ENCODE results near the gene TEX10.
A peak's percentile ranks its signal among the peaks of the same experiment; 100 is the strongest.

TEX10 gene

GRCh38 chr9:100364013-100364412 lies 11.3 kb upstream of the TEX10 start:
- H3K27ac ChIP-seq = no peak overlapping the region
- TF ChIP-seq, protein P1, sequence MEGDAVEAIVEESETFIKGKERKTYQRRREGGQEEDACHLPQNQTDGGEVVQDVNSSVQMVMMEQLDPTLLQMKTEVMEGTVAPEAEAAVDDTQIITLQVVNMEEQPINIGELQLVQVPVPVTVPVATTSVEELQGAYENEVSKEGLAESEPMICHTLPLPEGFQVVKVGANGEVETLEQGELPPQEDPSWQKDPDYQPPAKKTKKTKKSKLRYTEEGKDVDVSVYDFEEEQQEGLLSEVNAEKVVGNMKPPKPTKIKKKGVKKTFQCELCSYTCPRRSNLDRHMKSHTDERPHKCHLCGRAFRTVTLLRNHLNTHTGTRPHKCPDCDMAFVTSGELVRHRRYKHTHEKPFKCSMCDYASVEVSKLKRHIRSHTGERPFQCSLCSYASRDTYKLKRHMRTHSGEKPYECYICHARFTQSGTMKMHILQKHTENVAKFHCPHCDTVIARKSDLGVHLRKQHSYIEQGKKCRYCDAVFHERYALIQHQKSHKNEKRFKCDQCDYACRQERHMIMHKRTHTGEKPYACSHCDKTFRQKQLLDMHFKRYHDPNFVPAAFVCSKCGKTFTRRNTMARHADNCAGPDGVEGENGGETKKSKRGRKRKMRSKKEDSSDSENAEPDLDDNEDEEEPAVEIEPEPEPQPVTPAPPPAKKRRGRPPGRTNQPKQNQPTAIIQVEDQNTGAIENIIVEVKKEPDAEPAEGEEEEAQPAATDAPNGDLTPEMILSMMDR (conservative IDR thresholded peaks at IDR 0.05) = no peak
- no peak for TF ChIP-seq ZFX (IDR thresholded peaks at IDR 0.05)

GRCh38 chr9:100359057-100359456 lies 6.3 kb upstream of the TEX10 start:
- TF ChIP-seq, protein P1 (conservative IDR thresholded peaks at IDR 0.05) = no peak
- no peak for TF ChIP-seq ZFX (IDR thresholded peaks at IDR 0.05)
- H3K27ac ChIP-seq = no peak overlapping the region

DNA sequence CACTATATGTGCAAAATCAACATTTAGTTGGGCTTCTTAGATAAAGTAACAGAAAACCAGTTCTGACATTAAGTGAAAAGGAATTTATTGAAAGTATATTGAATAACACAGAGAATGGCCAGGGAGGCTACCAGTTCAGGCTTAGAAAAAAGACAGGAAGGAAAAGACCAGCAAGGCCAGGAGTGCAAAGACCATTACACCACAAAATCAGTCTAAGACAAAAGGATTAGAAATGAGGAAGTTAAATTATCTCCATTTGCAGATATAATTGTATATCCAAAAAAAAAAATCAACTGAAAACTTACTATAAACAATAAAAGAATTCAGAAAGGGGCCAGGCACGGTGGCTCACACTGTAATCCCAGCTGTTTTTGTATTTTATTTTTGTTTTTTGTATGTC lies 4.8 kb upstream of the TEX10 start:
- TF ChIP-seq, protein P1 (conservative IDR thresholded peaks at IDR 0.05) = no peak
- no peak for TF ChIP-seq ZFX (IDR thresholded peaks at IDR 0.05)
- no peak overlapping the region for H3K27ac ChIP-seq

DNA sequence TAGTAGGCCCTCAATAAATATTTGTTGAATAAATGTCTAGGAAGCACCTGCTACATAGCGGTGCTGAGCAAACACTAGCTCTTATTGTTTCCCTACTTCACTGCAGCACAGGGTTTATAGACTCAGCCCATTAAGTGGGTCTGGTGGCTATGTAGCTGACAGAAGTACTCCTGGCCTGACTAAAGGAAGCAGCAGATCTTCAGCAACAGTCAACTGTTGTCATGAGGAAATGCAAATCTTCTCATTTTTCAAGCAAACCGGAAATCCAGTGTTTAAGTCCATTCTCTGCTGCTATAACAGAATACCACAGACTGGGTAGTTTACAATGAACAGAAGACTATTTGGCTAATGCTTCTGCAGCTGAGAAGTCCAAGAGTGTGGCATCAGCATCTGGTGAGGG lies 2.8 kb upstream of the TEX10 start:
- no peak overlapping the region for H3K27ac ChIP-seq
- no peak for TF ChIP-seq ZFX (IDR thresholded peaks at IDR 0.05)
- TF ChIP-seq, protein P1 (conservative IDR thresholded peaks at IDR 0.05) = no peak

DNA sequence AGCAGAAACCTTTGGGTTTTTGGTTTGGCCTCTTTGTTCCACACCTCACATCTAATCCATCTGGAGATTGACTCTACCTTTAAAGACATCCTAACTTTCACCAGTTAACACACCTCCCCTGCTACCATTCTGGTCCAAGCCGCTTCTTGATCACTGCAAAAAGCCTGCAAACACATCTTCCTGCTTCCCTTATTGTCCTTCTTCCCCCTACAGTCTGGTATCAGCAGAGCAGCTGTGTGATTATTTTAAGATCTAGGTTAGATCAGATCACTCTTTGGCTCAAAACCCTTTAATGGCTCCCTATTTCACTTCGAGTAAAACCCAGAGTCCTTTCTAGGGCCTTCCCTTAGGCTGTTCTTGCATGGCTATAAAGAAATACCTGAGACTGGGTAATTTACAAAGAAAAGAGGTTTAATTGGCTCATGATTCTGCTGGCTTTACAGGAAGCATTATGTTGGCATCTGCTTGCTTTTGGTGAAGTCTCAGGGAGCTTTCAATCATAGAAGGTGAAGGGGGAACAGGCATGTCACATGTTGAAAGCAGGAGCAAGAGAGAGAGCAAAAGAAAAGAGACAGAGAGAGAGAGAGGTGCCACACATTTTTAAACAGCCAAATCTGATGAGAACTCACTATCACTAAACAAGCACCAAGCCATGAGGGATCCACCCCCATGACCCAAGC lies 1.5 kb upstream of the TEX10 start:
- H3K27ac ChIP-seq = no peak overlapping the region
- TF ChIP-seq, protein P1 (conservative IDR thresholded peaks at IDR 0.05) = no peak
- no peak for TF ChIP-seq ZFX (IDR thresholded peaks at IDR 0.05)

DNA sequence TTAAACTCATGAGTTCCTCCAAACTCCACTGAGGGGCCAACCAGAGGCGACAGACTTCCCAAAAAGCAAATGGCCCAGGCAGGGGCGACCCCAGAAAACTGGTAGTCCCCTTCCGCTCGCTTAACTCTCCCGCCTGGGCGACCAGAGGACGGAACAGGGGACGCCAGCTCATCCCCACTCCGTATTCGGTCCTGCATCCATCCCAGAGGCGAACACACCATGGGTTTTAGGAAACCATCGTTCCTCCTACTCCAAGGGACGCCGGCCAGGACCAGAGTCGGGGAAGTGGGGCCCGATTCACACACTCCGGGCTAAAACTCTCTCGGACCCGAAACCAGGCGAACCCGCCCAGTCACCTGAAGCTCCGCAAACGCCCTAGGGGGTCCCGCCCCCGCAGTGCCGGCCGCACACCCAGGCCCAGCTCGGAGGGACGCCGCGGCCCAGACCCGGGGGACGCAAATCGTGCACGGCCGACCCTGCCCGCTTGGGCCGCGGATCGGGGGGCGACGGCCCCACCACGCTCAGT lies 478 bp downstream of the TEX10 start:
- peak overlapping the region; percentile 88 for H3K27ac ChIP-seq
- TF ChIP-seq ZFX (IDR thresholded peaks at IDR 0.05) = peak; percentile 88
- TF ChIP-seq, protein P1 (conservative IDR thresholded peaks at IDR 0.05) = no peak

GRCh38 chr9:100351508-100351907 lies 1.2 kb downstream of the TEX10 start:
- no peak overlapping the region for H3K27ac ChIP-seq
- no peak for TF ChIP-seq ZFX (IDR thresholded peaks at IDR 0.05)
- TF ChIP-seq, protein P1 (conservative IDR thresholded peaks at IDR 0.05) = no peak

Data from C4-2B (cell line).